Islet precursor cell (in vitro differentiated cells): ENCODE data around the gene CYP4F11.
"Not testable (repeated sequence)": the region's sequence is repeated elsewhere in the genome, so short reads cannot be mapped to it uniquely, and the experiment has no call there.

ENCODE experiments used
- DNase-seq: peaks from one replicate; pipeline ENCODE4 v3.0.0-alpha.2; 2018

Gene CYP4F11

GRCh38 chr19:15922021-15922420, 12.3 kb downstream of the CYP4F11 start:
- no peak for DNase-seq

GRCh38 chr19:15919243-15919642, 15.1 kb downstream of the CYP4F11 start:
- DNase-seq = no peak

GRCh38 chr19:15915109-15915508, 19.2 kb downstream of the CYP4F11 start:
- no peak for DNase-seq

GRCh38 chr19:15913830-15914229, 20.5 kb downstream of the CYP4F11 start:
- DNase-seq = no peak

- DNase-seq = no peak
Measured at GRCh38 chr19:15913384-15913783, 20.9 kb downstream of the CYP4F11 start.

- DNase-seq = no peak
Measured at GRCh38 chr19:15911599-15912235, 22.6 kb downstream of the CYP4F11 start.

- no peak for DNase-seq
Measured at GRCh38 chr19:15905026-15905425, 29.3 kb downstream of the CYP4F11 start.

- not testable (repeated sequence) for DNase-seq
Measured at GRCh38 chr19:15902898-15903297, 31.4 kb downstream of the CYP4F11 start.

- DNase-seq = no peak
Measured at GRCh38 chr19:15902254-15902653, 32.1 kb downstream of the CYP4F11 start.

- no peak for DNase-seq
Measured at GRCh38 chr19:15900504-15900903, 33.8 kb downstream of the CYP4F11 start.

- not testable (repeated sequence) for DNase-seq
Measured at GRCh38 chr19:15900032-15900431, 34.3 kb downstream of the CYP4F11 start.

- not testable (repeated sequence) for DNase-seq
Measured at GRCh38 chr19:15899561-15899960, 34.8 kb downstream of the CYP4F11 start.

- no peak for DNase-seq
Measured at GRCh38 chr19:15897738-15898276, 36.5 kb downstream of the CYP4F11 start, which contains the start of gene CYP4F2. Gene CYP4F2, minus strand, starts transcription at chr19:15898074. Its CDS starts 463 bp downstream, at chr19:15897611.

- DNase-seq = no peak
Measured at GRCh38 chr19:15897026-15897737, 37.1 kb downstream of the CYP4F11 start.

- DNase-seq = no peak
Measured at GRCh38 chr19:15895876-15896430, 38.4 kb downstream of the CYP4F11 start.

- DNase-seq = no peak
Measured at GRCh38 chr19:15894359-15894758, 40.0 kb downstream of the CYP4F11 start.

- no peak for DNase-seq
Measured at GRCh38 chr19:15893477-15893876, 40.9 kb downstream of the CYP4F11 start.

GRCh38 chr19:15892012-15892411, 42.3 kb downstream of the CYP4F11 start:
- DNase-seq = no peak

- no peak for DNase-seq
Measured at GRCh38 chr19:15891434-15891833, 42.9 kb downstream of the CYP4F11 start.

GRCh38 chr19:15889339-15889738, 45.0 kb downstream of the CYP4F11 start:
- DNase-seq = not testable (repeated sequence)

GRCh38 chr19:15885919-15886318, 48.4 kb downstream of the CYP4F11 start:
- DNase-seq = no peak

GRCh38 chr19:15885167-15885566, 49.2 kb downstream of the CYP4F11 start:
- DNase-seq = no peak

GRCh38 chr19:15883329-15883728, 51.0 kb downstream of the CYP4F11 start:
- not testable (repeated sequence) for DNase-seq
